Keratinocyte (primary cell): ENCODE results near the gene AGPAT2. TPM values are rescaled to one million over a fixed set of nuclear protein-coding genes. Genes with fewer than 3 reads are reported as not detected.

Experiments used
- DNase-seq: peaks from one replicate; pipeline ENCODE4 v3.0.0-alpha.2; 2011; ENCODE audit warnings: low read depth, missing footprints, low spot score
- FAIRE-seq: peaks from 2 replicates; lab custom pipeline; 2011; peaks lifted over from hg19 to GRCh38; lab: Jason Lieb, UNC
- H2AFZ ChIP-seq: 2 replicates; pipeline ENCODE4 v1.6.0; 2012; ENCODE audit warnings: low read length, control low read depth, inconsistent platforms; ENCODE audit not compliant: control insufficient read depth
- H3K27ac ChIP-seq: 2 replicates; pipeline ENCODE4 v1.5.1; 2011; ENCODE audit warnings: low read length; ENCODE audit not compliant: control insufficient read depth, insufficient read depth
- H3K27me3 ChIP-seq: 3 replicates; pipeline ENCODE4 v1.6.0; 2011; ENCODE audit warnings: low read length; ENCODE audit not compliant: control insufficient read depth, insufficient read depth; ENCODE audit errors: extremely low read depth
- H3K36me3 ChIP-seq, 2 experiments: 2 replicates in 1 of 2; 3 replicates in 1 of 2; pipeline ENCODE4 v1.5.1; 2011; ENCODE audit warnings: low read length in 2 of 2, mild to moderate bottlenecking in 1 of 2; ENCODE audit not compliant: control insufficient read depth in 2 of 2, insufficient read depth in 2 of 2; ENCODE audit errors: extremely low read depth in 1 of 2
- H3K4me1 ChIP-seq: 3 replicates; pipeline ENCODE4 v1.5.1; 2011; ENCODE audit warnings: low read length; ENCODE audit not compliant: control insufficient read depth, insufficient read depth; ENCODE audit errors: extremely low read depth
- H3K4me2 ChIP-seq: 3 replicates; pipeline ENCODE4 v1.6.0; 2011; ENCODE audit warnings: low read depth, low read length; ENCODE audit not compliant: control insufficient read depth, insufficient read depth; ENCODE audit errors: extremely low read depth
- H3K4me3 ChIP-seq, 3 experiments: fragments of 200-600 bp in 1 of 3; sonication (generic) in 1 of 3; 2 replicates in 2 of 3; 3 replicates in 1 of 3; pipeline ENCODE4 v1.5.1; 2011 to 2016; ENCODE audit warnings: low read length in 3 of 3, mild to moderate bottlenecking in 3 of 3, control low read depth in 2 of 3, inconsistent platforms in 1 of 3, low read depth in 1 of 3, mixed read lengths in 1 of 3, mixed run types in 1 of 3, moderate library complexity in 1 of 3; ENCODE audit not compliant: control insufficient read depth in 2 of 3, insufficient read depth in 2 of 3; ENCODE audit errors: extremely low read depth in 1 of 3
- H3K79me2 ChIP-seq: 2 replicates; pipeline ENCODE4 v1.6.0; 2012; ENCODE audit warnings: low read length; ENCODE audit not compliant: control insufficient read depth, insufficient read depth
- H3K9ac ChIP-seq: 3 replicates; pipeline ENCODE4 v1.6.0; 2011; ENCODE audit warnings: low read length; ENCODE audit not compliant: control insufficient read depth, insufficient read depth; ENCODE audit errors: extremely low read depth
- H3K9me1 ChIP-seq: 3 replicates; pipeline ENCODE4 v1.6.0; 2011; ENCODE audit warnings: low read length; ENCODE audit not compliant: control insufficient read depth, insufficient read depth; ENCODE audit errors: extremely low read depth
- H3K9me3 ChIP-seq: 2 replicates; pipeline ENCODE4 v1.5.1; 2012; ENCODE audit warnings: low read depth, low read length; ENCODE audit not compliant: control insufficient read depth
- H4K20me1 ChIP-seq: 3 replicates; pipeline ENCODE4 v1.6.0; 2011; ENCODE audit warnings: low read length; ENCODE audit not compliant: control insufficient read depth, insufficient read depth; ENCODE audit errors: extremely low read depth
- CTCF ChIP-seq, 3 experiments: IDR thresholded peaks in 1 of 3; conservative IDR thresholded peaks in 1 of 3; optimal IDR thresholded peaks in 1 of 3; 2 replicates in 2 of 3; 3 replicates in 1 of 3; pipeline versions ENCODE3 to v1.5.1; 2011; ENCODE audit warnings: low read length in 3 of 3, mild to moderate bottlenecking in 3 of 3, moderate library complexity in 2 of 3, control low read depth in 1 of 3, inconsistent platforms in 1 of 3; ENCODE audit not compliant: insufficient read depth in 2 of 3; ENCODE audit errors: extremely low read depth in 1 of 3
- EZH2 ChIP-seq: IDR thresholded peaks from one replicate; pipeline ENCODE4 v1.6.1; 2012; ENCODE audit warnings: inconsistent platforms, mild to moderate bottlenecking, low read length, moderate library complexity
- dilution Hi-C: fragments of 300-500 bp; cut with MboI; formaldehyde crosslinking; loops from one replicate; pipeline ENCODE4 v1.7.0; 2020; ENCODE audit warnings: low sequenced_read_pairs; ENCODE audit not compliant: extremely low pct_ligation_motif_present
- polyA plus RNA-seq, 5 experiments: library from polyadenylated mRNA; depleted of rRNA in 3 of 5; stranded (reverse) in 3 of 5; stranded (forward) in 1 of 5; unstranded in 1 of 5; fragments of >200 nt; gene quantifications; 1 replicate in 1 of 5; 2 replicates in 3 of 5; 3 replicates in 1 of 5; pipeline versions ENCODE4 v1.2.1 to v1.2.3, GENCODE V29; 2011 to 2012; ENCODE audit warnings: missing spikeins in 2 of 5, low read depth in 1 of 5, low replicate concordance in 1 of 5

AGPAT2 gene
- polyA plus RNA-seq, 1 donor (not counting 4 experiments of a cell fraction or from before 2014, with no cell fraction given): 26.5 TPM

GRCh38 chr9:136653323-136654079 lies 33.8 kb downstream of the AGPAT2 start:
- Histone ChIP-seq H3K4me1 (peaks cover 6% of the 10 kb centered on the region), H2AFZ (peak overlapping the region; percentile 15), H4K20me1 (no peaks in the 10 kb centered on the region), H3K4me2 (no peak overlapping the region), H3K27me3 (peaks cover 9% of the 10 kb centered on the region), H3K9ac (no peak overlapping the region), H3K27ac (no peak overlapping the region), H3K4me3 (no peak overlapping the region), H3K36me3 (no peaks in the 10 kb centered on the region), H3K79me2 (no peaks in the 10 kb centered on the region), H3K9me1 (no peaks in the 10 kb centered on the region), H3K9me3 (no peaks in the 10 kb centered on the region)
- FAIRE-seq (no peak), DNase-seq (no peak)
- dilution Hi-C loops: no loop called here
- no peak for TF ChIP-seq CTCF (optimal IDR thresholded peaks at IDR 0.05 in 1 of 3, IDR thresholded peaks at IDR 0.05 in 1 of 3, conservative IDR thresholded peaks at IDR 0.05 in 1 of 3; ENCODE audit: extremely low read depth in 1 of 3, insufficient read depth in 2 of 3, low read length in 3 of 3)
- no peak for TF ChIP-seq EZH2

GRCh38 chr9:136651860-136652259 lies 35.4 kb downstream of the AGPAT2 start:
- Histone ChIP-seq H2AFZ (no peak overlapping the region), H3K36me3 (no peaks in the 10 kb centered on the region), H3K27me3 (peaks cover 8% of the 10 kb centered on the region), H4K20me1 (no peaks in the 10 kb centered on the region), H3K4me3 (no peak overlapping the region), H3K9me3 (no peaks in the 10 kb centered on the region), H3K9ac (no peak overlapping the region), H3K4me2 (no peak overlapping the region), H3K27ac (no peak overlapping the region), H3K4me1 (peaks cover 6% of the 10 kb centered on the region), H3K9me1 (no peaks in the 10 kb centered on the region), H3K79me2 (no peaks in the 10 kb centered on the region)
- DNase-seq (no peak), FAIRE-seq (no peak)
- TF ChIP-seq CTCF (optimal IDR thresholded peaks at IDR 0.05 in 1 of 3, IDR thresholded peaks at IDR 0.05 in 1 of 3, conservative IDR thresholded peaks at IDR 0.05 in 1 of 3; ENCODE audit: extremely low read depth in 1 of 3, insufficient read depth in 2 of 3, low read length in 3 of 3): no peak
- TF ChIP-seq EZH2: no peak
- dilution Hi-C loops: no loop called here
